Measurements from ENCODE around the gene FAM163B.

Gene FAM163B

GRCh38 chr9:133609311-133610098 lies at the start of gene FAM163B (continued):
- TF ChIP-seq ZNF664 (tag by site-specific recombination; IDR thresholded peaks at IDR 0.05) = no peak
- no peak for TF ChIP-seq ZNF433 (tag by site-specific recombination; IDR thresholded peaks at IDR 0.05; ENCODE audit: low read depth)
- peak; percentile 95 for TF ChIP-seq REST (tag by site-specific recombination; IDR thresholded peaks at IDR 0.05)
- no peak for TF ChIP-seq ZNF596 (tag by site-specific recombination; IDR thresholded peaks at IDR 0.05)
- no peak for TF ChIP-seq MEIS1 (CRISPR knock-in tag; IDR thresholded peaks at IDR 0.05; ENCODE audit: borderline replicate concordance)
- no peak for TF ChIP-seq ELK4 (IDR thresholded peaks at IDR 0.05; ENCODE audit: borderline replicate concordance, low read depth, low read length)
- TF ChIP-seq ZNF610 (tag by site-specific recombination; IDR thresholded peaks at IDR 0.05; ENCODE audit: borderline replicate concordance) = peak; percentile 70; the same call in 1 of the 2 replicates
- TF ChIP-seq ZNF426 (tag by site-specific recombination; IDR thresholded peaks at IDR 0.05) = no peak
- TF ChIP-seq SCRT1 (tag by site-specific recombination; IDR thresholded peaks at IDR 0.05; ENCODE audit: borderline replicate concordance) = no peak
- TF ChIP-seq ZNF830 (tag by site-specific recombination; IDR thresholded peaks at IDR 0.05; ENCODE audit: low read depth) = no peak
- TF ChIP-seq, protein P1, sequence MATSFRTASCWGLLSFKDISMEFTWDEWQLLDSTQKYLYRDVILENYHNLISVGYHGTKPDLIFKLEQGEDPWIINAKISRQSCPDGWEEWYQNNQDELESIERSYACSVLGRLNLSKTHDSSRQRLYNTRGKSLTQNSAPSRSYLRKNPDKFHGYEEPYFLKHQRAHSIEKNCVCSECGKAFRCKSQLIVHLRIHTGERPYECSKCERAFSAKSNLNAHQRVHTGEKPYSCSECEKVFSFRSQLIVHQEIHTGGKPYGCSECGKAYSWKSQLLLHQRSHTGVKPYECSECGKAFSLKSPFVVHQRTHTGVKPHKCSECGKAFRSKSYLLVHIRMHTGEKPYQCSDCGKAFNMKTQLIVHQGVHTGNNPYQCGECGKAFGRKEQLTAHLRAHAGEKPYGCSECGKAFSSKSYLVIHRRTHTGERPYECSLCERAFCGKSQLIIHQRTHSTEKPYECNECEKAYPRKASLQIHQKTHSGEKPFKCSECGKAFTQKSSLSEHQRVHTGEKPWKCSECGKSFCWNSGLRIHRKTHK (tag by site-specific recombination; IDR thresholded peaks at IDR 0.05) = no peak
- TF ChIP-seq PRDM2 (tag by site-specific recombination; IDR thresholded peaks at IDR 0.05; ENCODE audit: borderline replicate concordance) = no peak
- TF ChIP-seq IKZF3 (tag by site-specific recombination; IDR thresholded peaks at IDR 0.05) = 0 out of 2 replicates have a peak, but pooled peaks have one; percentile 43
- no peak for TF ChIP-seq SCRT2 (tag by site-specific recombination; IDR thresholded peaks at IDR 0.05)
- TF ChIP-seq ZNF791 (tag by site-specific recombination; IDR thresholded peaks at IDR 0.05) = no peak
- TF ChIP-seq PBX3 (CRISPR knock-in tag; IDR thresholded peaks at IDR 0.05) = peak; percentile 76; the same call in 1 of the 2 replicates
- TF ChIP-seq, protein P2, sequence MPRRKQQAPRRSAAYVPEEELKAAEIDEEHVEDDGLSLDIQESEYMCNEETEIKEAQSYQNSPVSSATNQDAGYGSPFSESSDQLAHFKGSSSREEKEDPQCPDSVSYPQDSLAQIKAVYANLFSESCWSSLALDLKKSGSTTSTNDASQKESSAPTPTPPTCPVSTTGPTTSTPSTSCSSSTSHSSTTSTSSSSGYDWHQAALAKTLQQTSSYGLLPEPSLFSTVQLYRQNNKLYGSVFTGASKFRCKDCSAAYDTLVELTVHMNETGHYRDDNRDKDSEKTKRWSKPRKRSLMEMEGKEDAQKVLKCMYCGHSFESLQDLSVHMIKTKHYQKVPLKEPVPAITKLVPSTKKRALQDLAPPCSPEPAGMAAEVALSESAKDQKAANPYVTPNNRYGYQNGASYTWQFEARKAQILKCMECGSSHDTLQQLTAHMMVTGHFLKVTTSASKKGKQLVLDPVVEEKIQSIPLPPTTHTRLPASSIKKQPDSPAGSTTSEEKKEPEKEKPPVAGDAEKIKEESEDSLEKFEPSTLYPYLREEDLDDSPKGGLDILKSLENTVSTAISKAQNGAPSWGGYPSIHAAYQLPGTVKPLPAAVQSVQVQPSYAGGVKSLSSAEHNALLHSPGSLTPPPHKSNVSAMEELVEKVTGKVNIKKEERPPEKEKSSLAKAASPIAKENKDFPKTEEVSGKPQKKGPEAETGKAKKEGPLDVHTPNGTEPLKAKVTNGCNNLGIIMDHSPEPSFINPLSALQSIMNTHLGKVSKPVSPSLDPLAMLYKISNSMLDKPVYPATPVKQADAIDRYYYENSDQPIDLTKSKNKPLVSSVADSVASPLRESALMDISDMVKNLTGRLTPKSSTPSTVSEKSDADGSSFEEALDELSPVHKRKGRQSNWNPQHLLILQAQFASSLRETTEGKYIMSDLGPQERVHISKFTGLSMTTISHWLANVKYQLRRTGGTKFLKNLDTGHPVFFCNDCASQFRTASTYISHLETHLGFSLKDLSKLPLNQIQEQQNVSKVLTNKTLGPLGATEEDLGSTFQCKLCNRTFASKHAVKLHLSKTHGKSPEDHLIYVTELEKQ (tag by site-specific recombination; IDR thresholded peaks at IDR 0.05; ENCODE audit: borderline replicate concordance) = no peak
- TF ChIP-seq ZNF146 (tag by site-specific recombination; IDR thresholded peaks at IDR 0.05) = no peak
- TF ChIP-seq KLF10 (tag by site-specific recombination; IDR thresholded peaks at IDR 0.05) = no peak
